H1 (cell line): ENCODE results near the gene CORIN. TPM values are rescaled to one million over a fixed set of nuclear protein-coding genes. Genes with fewer than 3 reads are reported as not detected.

ENCODE experiments used
- FOSL1 ChIP-seq: IDR thresholded peaks from 2 replicates; pipeline ENCODE4 v1.6.1; 2011; ENCODE audit warnings: mild to moderate bottlenecking, low read depth, low read length, moderate library complexity; ENCODE audit not compliant: insufficient read depth
- polyA plus RNA-seq, 7 experiments: library from polyadenylated mRNA; depleted of rRNA in 3 of 7; stranded (reverse) in 5 of 7; unstranded in 2 of 7; fragments of >200 nt in 5 of 7; fragments of 200-250 nt in 2 of 7; gene quantifications; 1 replicate in 5 of 7; 2 replicates in 1 of 7; 4 replicates in 1 of 7; pipeline versions ENCODE4 v1.2.1 to v1.2.3, GENCODE V29; 2011 to 2013; ENCODE audit warnings: missing spikeins in 2 of 7, mixed read lengths in 2 of 7
- total RNA-seq: library from RNA; stranded (reverse); fragmentation: NEBNext Ultra II Directional; extraction: Animal tissue kit (Norgen Biotek cat#: 25700); gene quantifications from 2 replicates; pipeline ENCODE4 v1.2.1, GENCODE V29; 2021
- TF ChIP-seq, protein P1 (sequence below): fragments of 300-600 bp; sonication (generic); IDR thresholded peaks from 2 replicates; pipeline ENCODE4 v1.7.1; 2012; ENCODE audit warnings: low read length, moderate library complexity, mild to moderate bottlenecking, inconsistent platforms; ENCODE audit not compliant: insufficient replicate concordance

CORIN gene
- total and polyA plus RNA-seq, 2 of the 8 experiments (the other 6 are each of a cell fraction or from before 2014, with no cell fraction given): 0.09 to 0.32 TPM

- TF ChIP-seq, protein P1, sequence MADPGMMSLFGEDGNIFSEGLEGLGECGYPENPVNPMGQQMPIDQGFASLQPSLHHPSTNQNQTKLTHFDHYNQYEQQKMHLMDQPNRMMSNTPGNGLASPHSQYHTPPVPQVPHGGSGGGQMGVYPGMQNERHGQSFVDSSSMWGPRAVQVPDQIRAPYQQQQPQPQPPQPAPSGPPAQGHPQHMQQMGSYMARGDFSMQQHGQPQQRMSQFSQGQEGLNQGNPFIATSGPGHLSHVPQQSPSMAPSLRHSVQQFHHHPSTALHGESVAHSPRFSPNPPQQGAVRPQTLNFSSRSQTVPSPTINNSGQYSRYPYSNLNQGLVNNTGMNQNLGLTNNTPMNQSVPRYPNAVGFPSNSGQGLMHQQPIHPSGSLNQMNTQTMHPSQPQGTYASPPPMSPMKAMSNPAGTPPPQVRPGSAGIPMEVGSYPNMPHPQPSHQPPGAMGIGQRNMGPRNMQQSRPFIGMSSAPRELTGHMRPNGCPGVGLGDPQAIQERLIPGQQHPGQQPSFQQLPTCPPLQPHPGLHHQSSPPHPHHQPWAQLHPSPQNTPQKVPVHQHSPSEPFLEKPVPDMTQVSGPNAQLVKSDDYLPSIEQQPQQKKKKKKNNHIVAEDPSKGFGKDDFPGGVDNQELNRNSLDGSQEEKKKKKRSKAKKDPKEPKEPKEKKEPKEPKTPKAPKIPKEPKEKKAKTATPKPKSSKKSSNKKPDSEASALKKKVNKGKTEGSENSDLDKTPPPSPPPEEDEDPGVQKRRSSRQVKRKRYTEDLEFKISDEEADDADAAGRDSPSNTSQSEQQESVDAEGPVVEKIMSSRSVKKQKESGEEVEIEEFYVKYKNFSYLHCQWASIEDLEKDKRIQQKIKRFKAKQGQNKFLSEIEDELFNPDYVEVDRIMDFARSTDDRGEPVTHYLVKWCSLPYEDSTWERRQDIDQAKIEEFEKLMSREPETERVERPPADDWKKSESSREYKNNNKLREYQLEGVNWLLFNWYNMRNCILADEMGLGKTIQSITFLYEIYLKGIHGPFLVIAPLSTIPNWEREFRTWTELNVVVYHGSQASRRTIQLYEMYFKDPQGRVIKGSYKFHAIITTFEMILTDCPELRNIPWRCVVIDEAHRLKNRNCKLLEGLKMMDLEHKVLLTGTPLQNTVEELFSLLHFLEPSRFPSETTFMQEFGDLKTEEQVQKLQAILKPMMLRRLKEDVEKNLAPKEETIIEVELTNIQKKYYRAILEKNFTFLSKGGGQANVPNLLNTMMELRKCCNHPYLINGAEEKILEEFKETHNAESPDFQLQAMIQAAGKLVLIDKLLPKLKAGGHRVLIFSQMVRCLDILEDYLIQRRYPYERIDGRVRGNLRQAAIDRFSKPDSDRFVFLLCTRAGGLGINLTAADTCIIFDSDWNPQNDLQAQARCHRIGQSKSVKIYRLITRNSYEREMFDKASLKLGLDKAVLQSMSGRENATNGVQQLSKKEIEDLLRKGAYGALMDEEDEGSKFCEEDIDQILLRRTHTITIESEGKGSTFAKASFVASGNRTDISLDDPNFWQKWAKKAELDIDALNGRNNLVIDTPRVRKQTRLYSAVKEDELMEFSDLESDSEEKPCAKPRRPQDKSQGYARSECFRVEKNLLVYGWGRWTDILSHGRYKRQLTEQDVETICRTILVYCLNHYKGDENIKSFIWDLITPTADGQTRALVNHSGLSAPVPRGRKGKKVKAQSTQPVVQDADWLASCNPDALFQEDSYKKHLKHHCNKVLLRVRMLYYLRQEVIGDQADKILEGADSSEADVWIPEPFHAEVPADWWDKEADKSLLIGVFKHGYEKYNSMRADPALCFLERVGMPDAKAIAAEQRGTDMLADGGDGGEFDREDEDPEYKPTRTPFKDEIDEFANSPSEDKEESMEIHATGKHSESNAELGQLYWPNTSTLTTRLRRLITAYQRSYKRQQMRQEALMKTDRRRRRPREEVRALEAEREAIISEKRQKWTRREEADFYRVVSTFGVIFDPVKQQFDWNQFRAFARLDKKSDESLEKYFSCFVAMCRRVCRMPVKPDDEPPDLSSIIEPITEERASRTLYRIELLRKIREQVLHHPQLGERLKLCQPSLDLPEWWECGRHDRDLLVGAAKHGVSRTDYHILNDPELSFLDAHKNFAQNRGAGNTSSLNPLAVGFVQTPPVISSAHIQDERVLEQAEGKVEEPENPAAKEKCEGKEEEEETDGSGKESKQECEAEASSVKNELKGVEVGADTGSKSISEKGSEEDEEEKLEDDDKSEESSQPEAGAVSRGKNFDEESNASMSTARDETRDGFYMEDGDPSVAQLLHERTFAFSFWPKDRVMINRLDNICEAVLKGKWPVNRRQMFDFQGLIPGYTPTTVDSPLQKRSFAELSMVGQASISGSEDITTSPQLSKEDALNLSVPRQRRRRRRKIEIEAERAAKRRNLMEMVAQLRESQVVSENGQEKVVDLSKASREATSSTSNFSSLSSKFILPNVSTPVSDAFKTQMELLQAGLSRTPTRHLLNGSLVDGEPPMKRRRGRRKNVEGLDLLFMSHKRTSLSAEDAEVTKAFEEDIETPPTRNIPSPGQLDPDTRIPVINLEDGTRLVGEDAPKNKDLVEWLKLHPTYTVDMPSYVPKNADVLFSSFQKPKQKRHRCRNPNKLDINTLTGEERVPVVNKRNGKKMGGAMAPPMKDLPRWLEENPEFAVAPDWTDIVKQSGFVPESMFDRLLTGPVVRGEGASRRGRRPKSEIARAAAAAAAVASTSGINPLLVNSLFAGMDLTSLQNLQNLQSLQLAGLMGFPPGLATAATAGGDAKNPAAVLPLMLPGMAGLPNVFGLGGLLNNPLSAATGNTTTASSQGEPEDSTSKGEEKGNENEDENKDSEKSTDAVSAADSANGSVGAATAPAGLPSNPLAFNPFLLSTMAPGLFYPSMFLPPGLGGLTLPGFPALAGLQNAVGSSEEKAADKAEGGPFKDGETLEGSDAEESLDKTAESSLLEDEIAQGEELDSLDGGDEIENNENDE: no peak
- TF ChIP-seq FOSL1: no peak
Observed at GRCh38 chr4:47553329-47554125, 284.3 kb downstream of the CORIN start (continued).
